ENCODE data around the gene ZMYND15.

ZMYND15 gene

GRCh38 chr17:4789701-4789950 lies 50.0 kb downstream of the ZMYND15 start:
- TF ChIP-seq CTCF (IDR thresholded peaks at IDR 0.05; ENCODE audit: insufficient read depth, low read length, poor library complexity, severe bottlenecking) = no peak
- no peak for DNase-seq (ENCODE audit: extremely low read depth, insufficient read length)
- no peaks in the 10 kb centered on the region for H3K36me3 ChIP-seq (ENCODE audit: control insufficient read depth, insufficient read depth, low read length)
- no peaks in the 10 kb centered on the region; the same call in none of the 2 replicates for H3K27me3 ChIP-seq (replicated peaks; ENCODE audit: control insufficient read depth, insufficient read depth, low read length)
- peak overlapping the region; percentile 54 for H3K4me3 ChIP-seq (replicated peaks; ENCODE audit: low read depth, low read length)

- peak; percentile 52 for TF ChIP-seq CTCF (IDR thresholded peaks at IDR 0.05; ENCODE audit: insufficient read depth, low read length, poor library complexity, severe bottlenecking)
These were observed 50.5 kb downstream of the ZMYND15 start for GRCh38 chr17:4789951-4790704.

GRCh38 chr17:4790705-4791088 lies 51.1 kb downstream of the ZMYND15 start:
- no peaks in the 10 kb centered on the region for H3K36me3 ChIP-seq (ENCODE audit: control insufficient read depth, insufficient read depth, low read length)
- H3K4me3 ChIP-seq (replicated peaks; ENCODE audit: low read depth, low read length) = peak overlapping the region; percentile 54
- TF ChIP-seq CTCF (IDR thresholded peaks at IDR 0.05; ENCODE audit: insufficient read depth, low read length, poor library complexity, severe bottlenecking) = no peak
- H3K27me3 ChIP-seq (replicated peaks; ENCODE audit: control insufficient read depth, insufficient read depth, low read length) = no peaks in the 10 kb centered on the region; the same call in none of the 2 replicates
- no peak for DNase-seq (ENCODE audit: extremely low read depth, insufficient read length)

More at GRCh38 chr17:4789951-4790704, 50.5 kb downstream of the ZMYND15 start:
- Histone ChIP-seq H3K27me3 (replicated peaks; ENCODE audit: control insufficient read depth, insufficient read depth, low read length) (no peaks in the 10 kb centered on the region; the same call in none of the 2 replicates), H3K36me3 (ENCODE audit: control insufficient read depth, insufficient read depth, low read length) (no peaks in the 10 kb centered on the region), H3K4me3 (replicated peaks; ENCODE audit: low read depth, low read length) (peak overlapping the region; percentile 54)
- peak; percentile 90 for DNase-seq (ENCODE audit: extremely low read depth, insufficient read length)

GRCh38 chr17:4795168-4795567 lies 55.5 kb downstream of the ZMYND15 start:
- Histone ChIP-seq H3K27me3 (replicated peaks; ENCODE audit: control insufficient read depth, insufficient read depth, low read length) (no peaks in the 10 kb centered on the region), H3K36me3 (ENCODE audit: control insufficient read depth, insufficient read depth, low read length) (peaks cover 12% of the 10 kb centered on the region), H3K4me3 (replicated peaks; ENCODE audit: low read depth, low read length) (no peak overlapping the region)
- TF ChIP-seq CTCF (IDR thresholded peaks at IDR 0.05; ENCODE audit: insufficient read depth, low read length, poor library complexity, severe bottlenecking) = no peak
- no peak for DNase-seq (ENCODE audit: extremely low read depth, insufficient read length)

All from GM06990 (cell line).